SK-N-SH treated with all-trans-retinoic acid at 6 μM for 48 hours (cell line): Measurements from ENCODE around the gene PYGL.
A peak's percentile ranks its signal among the peaks of the same experiment; 100 is the strongest.

ENCODE experiments used
- ATAC-seq: fragments of 200-7000 bp; cut with Tn5 transposase; 3 replicates; pipeline ENCODE4 v1.9.1; 2020; ENCODE audit warnings: mild to moderate bottlenecking, moderate library complexity
- ARNTL ChIP-seq: fragments of 450-650 bp; formaldehyde crosslinking; IDR thresholded peaks from 2 replicates; pipeline ENCODE4 v1.5.0; 2020; ENCODE audit warnings: low read depth, mild to moderate bottlenecking, moderate library complexity, borderline replicate concordance
- BACH2 ChIP-seq: fragments of 250-450 bp; sonication (Bioruptor Pico); IDR thresholded peaks from 2 replicates; pipeline ENCODE4 v1.9.0; 2021; ENCODE audit warnings: mild to moderate bottlenecking, borderline replicate concordance
- CSDC2 ChIP-seq: fragments of 250-450 bp; sonication (Bioruptor Pico); IDR thresholded peaks from 2 replicates; pipeline ENCODE4 v1.5.0; 2020; ENCODE audit warnings: mild to moderate bottlenecking, moderate library complexity
- CSRNP3 ChIP-seq: fragments of 250-450 bp; sonication (Bioruptor Pico); IDR thresholded peaks from 2 replicates; pipeline ENCODE4 v1.5.1; 2021; ENCODE audit warnings: mild to moderate bottlenecking, moderate library complexity
- ESRRG ChIP-seq: fragments of 250-450 bp; sonication (Bioruptor Pico); IDR thresholded peaks from 2 replicates; pipeline ENCODE4 v1.6.1; 2021; ENCODE audit warnings: mild to moderate bottlenecking
- GLIS3 ChIP-seq: fragments of 250-450 bp; sonication (Bioruptor Pico); IDR thresholded peaks from 2 replicates; pipeline ENCODE4 v1.5.0; 2020; ENCODE audit warnings: mild to moderate bottlenecking, moderate library complexity
- ISL1 ChIP-seq: fragments of 250-450 bp; sonication (Bioruptor Pico); IDR thresholded peaks from 2 replicates; pipeline ENCODE4 v2.1.2; 2022; ENCODE audit warnings: mild to moderate bottlenecking, moderate library complexity
- OSR1 ChIP-seq: fragments of 250-450 bp; sonication (Bioruptor Pico); IDR thresholded peaks from 2 replicates; pipeline ENCODE4 v1.8.0; 2022; ENCODE audit warnings: moderate library complexity, mild to moderate bottlenecking, inconsistent platforms
- POU6F1 ChIP-seq: fragments of 250-450 bp; sonication (Bioruptor Pico); IDR thresholded peaks from 2 replicates; pipeline ENCODE4 v1.8.0; 2021; ENCODE audit warnings: low read depth, mild to moderate bottlenecking, moderate library complexity, borderline replicate concordance
- PPARA ChIP-seq: fragments of 250-450 bp; sonication (Bioruptor Pico); IDR thresholded peaks from 2 replicates; pipeline ENCODE4 v1.5.0; 2020; ENCODE audit warnings: mild to moderate bottlenecking, borderline replicate concordance
- SNAI2 ChIP-seq: fragments of 250-450 bp; sonication (Bioruptor Pico); IDR thresholded peaks from 2 replicates; pipeline ENCODE4 v1.5.0; 2020; ENCODE audit warnings: mild to moderate bottlenecking, moderate library complexity
- TCF4 ChIP-seq: fragments of 250-450 bp; sonication (Bioruptor Pico); IDR thresholded peaks from 2 replicates; pipeline ENCODE4 v1.8.0; 2021; ENCODE audit warnings: mild to moderate bottlenecking, moderate library complexity, borderline replicate concordance
- TOX ChIP-seq: fragments of 250-450 bp; sonication (Bioruptor Pico); IDR thresholded peaks from 2 replicates; pipeline ENCODE4 v1.8.0; 2021; ENCODE audit warnings: mild to moderate bottlenecking, moderate library complexity, borderline replicate concordance
- ZC3H10 ChIP-seq: fragments of 250-450 bp; sonication (Bioruptor Pico); IDR thresholded peaks from 2 replicates; pipeline ENCODE4 v1.5.1; 2021; ENCODE audit warnings: mild to moderate bottlenecking, moderate library complexity
- ZFP30 ChIP-seq: fragments of 450-650 bp; formaldehyde crosslinking; IDR thresholded peaks from 2 replicates; pipeline ENCODE4 v1.5.0; 2022; ENCODE audit warnings: mild to moderate bottlenecking, moderate library complexity
- ZNF565 ChIP-seq: fragments of 450-650 bp; formaldehyde crosslinking; conservative IDR thresholded peaks from 2 replicates; pipeline ENCODE4 v1.5.0; 2020; ENCODE audit warnings: low read depth, mild to moderate bottlenecking, moderate library complexity
- ZNF70 ChIP-seq: fragments of 450-650 bp; formaldehyde crosslinking; IDR thresholded peaks from 2 replicates; pipeline ENCODE4 v1.5.0; 2020; ENCODE audit warnings: mild to moderate bottlenecking, moderate library complexity
- ZNF8 ChIP-seq: fragments of 450-650 bp; formaldehyde crosslinking; IDR thresholded peaks from 2 replicates; pipeline ENCODE4 v1.5.0; 2020; ENCODE audit warnings: mild to moderate bottlenecking, moderate library complexity
- TF ChIP-seq, protein P1 (sequence below): fragments of 250-450 bp; sonication (Bioruptor Pico); IDR thresholded peaks from 2 replicates; pipeline ENCODE4 v1.5.0; 2020; ENCODE audit warnings: mild to moderate bottlenecking, moderate library complexity
- TF ChIP-seq, protein P2 (sequence below): fragments of 250-450 bp; sonication (Bioruptor Pico); IDR thresholded peaks from 2 replicates; pipeline ENCODE4 v1.5.1; 2020; ENCODE audit warnings: low read depth, mild to moderate bottlenecking, moderate library complexity
- TF ChIP-seq, protein P3 (sequence below): fragments of 250-450 bp; sonication (Bioruptor Pico); IDR thresholded peaks from 2 replicates; pipeline ENCODE4 v1.8.0; 2020; ENCODE audit warnings: mild to moderate bottlenecking, moderate library complexity, borderline replicate concordance

PYGL gene

GRCh38 chr14:50978529-50978871, 34.2 kb upstream of the PYGL start:
- TF ChIP-seq ZNF565 (CRISPR knock-in tag) (no peak), ISL1 (CRISPR knock-in tag) (peak; percentile 8; the same call in 1 of the 2 replicates), GLIS3 (CRISPR knock-in tag) (no peak), SNAI2 (CRISPR knock-in tag) (no peak), CSRNP3 (CRISPR knock-in tag) (no peak)
- TF ChIP-seq, protein P1, sequence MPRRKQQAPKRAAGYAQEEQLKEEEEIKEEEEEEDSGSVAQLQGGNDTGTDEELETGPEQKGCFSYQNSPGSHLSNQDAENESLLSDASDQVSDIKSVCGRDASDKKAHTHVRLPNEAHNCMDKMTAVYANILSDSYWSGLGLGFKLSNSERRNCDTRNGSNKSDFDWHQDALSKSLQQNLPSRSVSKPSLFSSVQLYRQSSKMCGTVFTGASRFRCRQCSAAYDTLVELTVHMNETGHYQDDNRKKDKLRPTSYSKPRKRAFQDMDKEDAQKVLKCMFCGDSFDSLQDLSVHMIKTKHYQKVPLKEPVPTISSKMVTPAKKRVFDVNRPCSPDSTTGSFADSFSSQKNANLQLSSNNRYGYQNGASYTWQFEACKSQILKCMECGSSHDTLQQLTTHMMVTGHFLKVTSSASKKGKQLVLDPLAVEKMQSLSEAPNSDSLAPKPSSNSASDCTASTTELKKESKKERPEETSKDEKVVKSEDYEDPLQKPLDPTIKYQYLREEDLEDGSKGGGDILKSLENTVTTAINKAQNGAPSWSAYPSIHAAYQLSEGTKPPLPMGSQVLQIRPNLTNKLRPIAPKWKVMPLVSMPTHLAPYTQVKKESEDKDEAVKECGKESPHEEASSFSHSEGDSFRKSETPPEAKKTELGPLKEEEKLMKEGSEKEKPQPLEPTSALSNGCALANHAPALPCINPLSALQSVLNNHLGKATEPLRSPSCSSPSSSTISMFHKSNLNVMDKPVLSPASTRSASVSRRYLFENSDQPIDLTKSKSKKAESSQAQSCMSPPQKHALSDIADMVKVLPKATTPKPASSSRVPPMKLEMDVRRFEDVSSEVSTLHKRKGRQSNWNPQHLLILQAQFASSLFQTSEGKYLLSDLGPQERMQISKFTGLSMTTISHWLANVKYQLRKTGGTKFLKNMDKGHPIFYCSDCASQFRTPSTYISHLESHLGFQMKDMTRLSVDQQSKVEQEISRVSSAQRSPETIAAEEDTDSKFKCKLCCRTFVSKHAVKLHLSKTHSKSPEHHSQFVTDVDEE: no peak
- peak; percentile 49; the same call in 2 of the 3 replicates for ATAC-seq

DNA sequence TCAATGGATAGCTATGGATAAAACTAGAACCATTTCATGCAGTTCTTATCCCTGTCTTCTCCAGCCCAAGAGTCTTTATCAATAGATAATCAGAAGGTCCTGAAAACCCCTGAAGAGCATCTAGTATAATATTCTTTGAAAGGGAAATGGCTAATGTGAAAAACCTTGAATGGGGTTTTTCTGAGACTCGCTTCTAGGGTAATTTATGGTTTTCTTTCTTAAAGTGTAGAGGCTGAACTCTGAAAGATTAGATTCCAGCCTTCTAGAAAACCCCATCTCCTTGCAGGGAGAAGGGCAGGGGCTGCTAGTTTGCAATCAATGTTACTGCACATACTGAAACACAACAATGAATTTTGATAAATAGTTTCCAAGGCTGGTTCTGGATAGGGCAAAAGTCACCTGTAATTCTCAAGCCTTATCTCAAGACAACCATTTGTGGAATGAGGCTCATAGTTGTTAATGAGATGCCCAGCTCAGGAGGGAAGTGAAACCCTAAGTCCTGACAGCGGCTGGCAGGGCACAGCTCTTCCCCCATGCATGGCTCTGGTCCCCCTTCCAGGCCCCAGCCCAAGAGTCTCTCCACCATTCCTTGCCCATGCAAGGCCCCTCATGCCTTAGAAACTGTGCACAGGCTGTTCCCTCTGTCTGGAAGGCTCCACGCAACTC, 33.7 kb upstream of the PYGL start:
- no peak for ATAC-seq
- TF ChIP-seq TOX (CRISPR knock-in tag) (no peak), SNAI2 (CRISPR knock-in tag) (no peak), ZNF70 (CRISPR knock-in tag) (no peak), ZFP30 (no peak), CSDC2 (CRISPR knock-in tag) (no peak), ISL1 (CRISPR knock-in tag) (no peak), BACH2 (CRISPR knock-in tag) (no peak), ZNF8 (CRISPR knock-in tag) (no peak), OSR1 (CRISPR knock-in tag) (no peak), ESRRG (no peak), ZNF565 (CRISPR knock-in tag) (no peak), POU6F1 (no peak), ZC3H10 (CRISPR knock-in tag) (no peak), PPARA (CRISPR knock-in tag) (no peak), TCF4 (no peak), ARNTL (no peak), GLIS3 (CRISPR knock-in tag) (no peak)
- TF ChIP-seq, protein P1: no peak
- TF ChIP-seq, protein P2, sequence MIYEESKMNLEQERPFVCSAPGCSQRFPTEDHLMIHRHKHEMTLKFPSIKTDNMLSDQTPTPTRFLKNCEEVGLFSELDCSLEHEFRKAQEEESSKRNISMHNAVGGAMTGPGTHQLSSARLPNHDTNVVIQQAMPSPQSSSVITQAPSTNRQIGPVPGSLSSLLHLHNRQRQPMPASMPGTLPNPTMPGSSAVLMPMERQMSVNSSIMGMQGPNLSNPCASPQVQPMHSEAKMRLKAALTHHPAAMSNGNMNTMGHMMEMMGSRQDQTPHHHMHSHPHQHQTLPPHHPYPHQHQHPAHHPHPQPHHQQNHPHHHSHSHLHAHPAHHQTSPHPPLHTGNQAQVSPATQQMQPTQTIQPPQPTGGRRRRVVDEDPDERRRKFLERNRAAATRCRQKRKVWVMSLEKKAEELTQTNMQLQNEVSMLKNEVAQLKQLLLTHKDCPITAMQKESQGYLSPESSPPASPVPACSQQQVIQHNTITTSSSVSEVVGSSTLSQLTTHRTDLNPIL: no peak
- TF ChIP-seq, all 23 proteins: peak for 0

DNA sequence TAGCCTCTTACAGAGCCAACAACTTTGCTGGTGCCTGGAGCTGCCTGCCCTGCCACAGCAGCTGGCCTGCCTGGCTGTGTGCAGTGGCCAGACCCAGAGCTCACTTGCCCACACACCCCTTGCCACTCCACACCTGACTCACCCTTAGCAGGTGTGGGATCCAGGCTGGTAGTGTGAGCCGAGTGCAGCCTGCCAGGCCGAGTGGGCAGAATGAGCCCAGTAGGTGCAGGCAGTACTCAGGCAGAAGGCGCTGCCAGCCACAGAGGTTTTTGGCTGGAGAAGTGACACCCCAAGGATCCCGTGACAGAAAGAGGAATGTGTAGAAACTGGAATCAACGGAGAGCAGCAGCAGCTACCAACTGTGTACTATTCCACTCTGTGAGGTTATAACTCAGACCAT, 29.8 kb upstream of the PYGL start:
- ATAC-seq: no peak
- TF ChIP-seq TOX (CRISPR knock-in tag): no peak
- no peak for TF ChIP-seq ISL1 (CRISPR knock-in tag)
- no peak for TF ChIP-seq ZNF565 (CRISPR knock-in tag)
- no peak for TF ChIP-seq SNAI2 (CRISPR knock-in tag)
- TF ChIP-seq GLIS3 (CRISPR knock-in tag): no peak
- no peak for TF ChIP-seq ZC3H10 (CRISPR knock-in tag)
- TF ChIP-seq, protein P1: no peak
- TF ChIP-seq, protein P3, sequence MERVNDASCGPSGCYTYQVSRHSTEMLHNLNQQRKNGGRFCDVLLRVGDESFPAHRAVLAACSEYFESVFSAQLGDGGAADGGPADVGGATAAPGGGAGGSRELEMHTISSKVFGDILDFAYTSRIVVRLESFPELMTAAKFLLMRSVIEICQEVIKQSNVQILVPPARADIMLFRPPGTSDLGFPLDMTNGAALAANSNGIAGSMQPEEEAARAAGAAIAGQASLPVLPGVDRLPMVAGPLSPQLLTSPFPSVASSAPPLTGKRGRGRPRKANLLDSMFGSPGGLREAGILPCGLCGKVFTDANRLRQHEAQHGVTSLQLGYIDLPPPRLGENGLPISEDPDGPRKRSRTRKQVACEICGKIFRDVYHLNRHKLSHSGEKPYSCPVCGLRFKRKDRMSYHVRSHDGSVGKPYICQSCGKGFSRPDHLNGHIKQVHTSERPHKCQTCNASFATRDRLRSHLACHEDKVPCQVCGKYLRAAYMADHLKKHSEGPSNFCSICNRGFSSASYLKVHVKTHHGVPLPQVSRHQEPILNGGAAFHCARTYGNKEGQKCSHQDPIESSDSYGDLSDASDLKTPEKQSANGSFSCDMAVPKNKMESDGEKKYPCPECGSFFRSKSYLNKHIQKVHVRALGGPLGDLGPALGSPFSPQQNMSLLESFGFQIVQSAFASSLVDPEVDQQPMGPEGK (CRISPR knock-in tag): no peak
- no peak for TF ChIP-seq CSDC2 (CRISPR knock-in tag)
- no peak for TF ChIP-seq BACH2 (CRISPR knock-in tag)
